HepG2 (cell line): ENCODE results near the gene OTOG. TPM values are rescaled to one million over a fixed set of nuclear protein-coding genes. Genes with fewer than 3 reads are reported as not detected.
A peak's percentile ranks its signal among the peaks of the same experiment; 100 is the strongest.

Experiments
- ATAC-seq: fragments of 200-7000 bp; cut with Tn5 transposase; 3 replicates; pipeline ENCODE4 v1.9.1; 2020; ENCODE audit warnings: mild to moderate bottlenecking, moderate library complexity
- BruUV-seq: library from RNA; stranded (reverse); fragments of 400-500 nt; replicated peaks from 2 replicates; lab custom pipeline; 2021; lab: Mats Ljungman, UMichigan
- CTCF ChIA-PET: fragments of 300-600 bp; formaldehyde crosslinking; extraction: SDS; loops from one replicate; lab custom pipeline; 2021; ENCODE audit warnings: low total read pairs, inconsistent platforms, low intra/inter-chr PET ratio; lab: Yijun Ruan, JAX
- POLR2A ChIA-PET: fragments of 350-600 bp; sonication (Branson Sonifier 250); formaldehyde crosslinking; loops from one replicate; lab custom pipeline; 2020; ENCODE audit warnings: antibody characterized with exemption, inconsistent platforms; lab: Yijun Ruan, JAX
- DNase-seq: peaks from one replicate; pipeline ENCODE4 v3.0.0-alpha.2; 2015; ENCODE audit warnings: low spot score
- FAIRE-seq: peaks from 3 replicates; lab custom pipeline; 2011; peaks lifted over from hg19 to GRCh38; lab: Jason Lieb, UNC
- H2AFZ ChIP-seq: one replicate; pipeline ENCODE4 v1.6.1; 2011; ENCODE audit warnings: low read length, inconsistent platforms
- H3K27ac ChIP-seq: fragments of 300-600 bp; 3 replicates; pipeline ENCODE4 v1.8.0; 2011; ENCODE audit warnings: mixed run types, mild to moderate bottlenecking, mixed read lengths, low read length, inconsistent platforms; ENCODE audit not compliant: insufficient read depth; ENCODE audit errors: extremely low read length
- H3K27me3 ChIP-seq, 2 experiments: fragments of 200-600 bp in 1 of 2; 2 replicates in 1 of 2; 3 replicates in 1 of 2; pipeline versions ENCODE4 v1.6.0 to v1.8.0; 2011; ENCODE audit warnings: low read length in 2 of 2, mild to moderate bottlenecking in 2 of 2, moderate library complexity in 2 of 2, inconsistent platforms in 1 of 2; ENCODE audit not compliant: insufficient read depth in 2 of 2, control insufficient read depth in 1 of 2
- H3K36me3 ChIP-seq, 2 experiments: fragments of 200-600 bp in 1 of 2; replicated peaks in 1 of 2; 2 replicates in 1 of 2; 3 replicates in 1 of 2; pipeline versions ENCODE4 v1.5.1 to v1.8.0; 2011; ENCODE audit warnings: low read length in 2 of 2, inconsistent platforms in 1 of 2; ENCODE audit not compliant: insufficient read depth in 2 of 2, control insufficient read depth in 1 of 2
- H3K4me1 ChIP-seq: 2 replicates; pipeline ENCODE4 v1.5.1; 2012; ENCODE audit warnings: low read length, inconsistent platforms; ENCODE audit not compliant: insufficient read depth
- H3K4me2 ChIP-seq: 2 replicates; pipeline ENCODE4 v1.6.0; 2011; ENCODE audit warnings: low read depth, low read length, inconsistent platforms
- H3K4me3 ChIP-seq, 3 experiments: fragments of 200-600 bp in 1 of 3; sonication (generic), shearing (Covaris generic) in 1 of 3; replicated peaks in 1 of 3; 2 replicates each; pipeline ENCODE4 v1.5.1; 2011 to 2016; ENCODE audit warnings: low read length in 3 of 3, inconsistent platforms in 2 of 3, low read depth in 2 of 3, mild to moderate bottlenecking in 2 of 3, control low read depth in 1 of 3, mixed read lengths in 1 of 3; ENCODE audit not compliant: insufficient read depth in 1 of 3
- H3K79me2 ChIP-seq: one replicate; pipeline ENCODE4 v1.6.1; 2011; ENCODE audit warnings: low read length, inconsistent platforms; ENCODE audit not compliant: insufficient read depth
- H3K9ac ChIP-seq: 2 replicates; pipeline ENCODE4 v1.6.0; 2011; ENCODE audit warnings: mild to moderate bottlenecking, low read depth, low read length, inconsistent platforms; ENCODE audit not compliant: insufficient read depth
- H3K9me3 ChIP-seq: 2 replicates; pipeline ENCODE4 v1.5.1; 2012; ENCODE audit warnings: mild to moderate bottlenecking, low read length
- H4K20me1 ChIP-seq: 2 replicates; pipeline ENCODE4 v1.6.0; 2011; ENCODE audit warnings: inconsistent platforms, mild to moderate bottlenecking, low read length, moderate library complexity; ENCODE audit not compliant: insufficient read depth
- KLF9 ChIP-seq: IDR thresholded peaks from 2 replicates; pipeline ENCODE4 v1.6.1; 2016; ENCODE audit warnings: low read depth
- MTA3 ChIP-seq: sonication (generic); formaldehyde crosslinking; IDR thresholded peaks from 2 replicates; pipeline ENCODE4 v1.4.0; 2020; ENCODE audit warnings: missing genetic modification reagents
- NONO ChIP-seq, 2 experiments: fragments of 450-650 bp in 1 of 2; sonication (generic) in 1 of 2; formaldehyde crosslinking in 1 of 2; IDR thresholded peaks in 1 of 2; conservative IDR thresholded peaks in 1 of 2; 2 replicates each; pipeline versions ENCODE4 v1.6.1 to v1.8.0; 2017 to 2022; ENCODE audit warnings: mild to moderate bottlenecking in 1 of 2, missing genetic modification reagents in 1 of 2, moderate library complexity in 1 of 2
- ZFY ChIP-seq: sonication (generic); formaldehyde crosslinking; IDR thresholded peaks from 2 replicates; pipeline ENCODE4 v1.4.0; 2020; ENCODE audit warnings: missing genetic modification reagents
- ZNF225 ChIP-seq: sonication (generic); formaldehyde crosslinking; IDR thresholded peaks from 2 replicates; pipeline ENCODE4 v1.4.0; 2020; ENCODE audit warnings: mild to moderate bottlenecking, missing genetic modification reagents
- ZSCAN25 ChIP-seq: sonication (generic); formaldehyde crosslinking; IDR thresholded peaks from 2 replicates; pipeline ENCODE4 v1.8.0; 2022; ENCODE audit warnings: mild to moderate bottlenecking, missing genetic modification reagents
- WGBS: methylation state at CpG from one replicate; pipeline ENCODE4 v1.1.6; 2017; ENCODE audit warnings: low lambda C conversion rate; 5-methylcytosine and 5-hydroxymethylcytosine counted together
- in situ Hi-C: cut with HindIII; loops from 2 replicates; pipeline ENCODE4 v1.10.0; 2017; ENCODE audit warnings: low pct_unique_long_range_greater_than_20kb; ENCODE audit not compliant: extremely low pct_ligation_motif_present
- intact Hi-C: fragments of 100-400 bp; cut with micrococcal nuclease; formaldehyde crosslinking; loops from one replicate; pipeline ENCODE4 v1.10.0; 2022; ENCODE audit not compliant: unreplicated experiment
- polyA plus RNA-seq, 8 experiments: library from polyadenylated mRNA; depleted of rRNA in 3 of 8; stranded (reverse) in 7 of 8; unstranded in 1 of 8; fragments of >200 nt; fragmentation: Illumina TruSeq in 4 of 8; extraction: Trizol in 4 of 8; gene quantifications; 2 replicates each; pipeline versions ENCODE4 v1.2.1 to v1.2.3, GENCODE V29; 2011 to 2016; ENCODE audit warnings: low read depth in 4 of 8, missing spikeins in 1 of 8, mixed read lengths in 1 of 8; ENCODE audit not compliant: insufficient read depth in 1 of 8
- total RNA-seq, 5 experiments: library from RNA; depleted of rRNA; stranded (reverse); fragments of >200 nt; fragmentation: Illumina TruSeq; extraction: Trizol; gene quantifications; 2 replicates each; pipeline ENCODE4 v1.2.3, GENCODE V29; 2016; ENCODE audit warnings: low read depth in 1 of 5
- TF ChIP-seq, protein P1 (sequence below): sonication (generic); formaldehyde crosslinking; IDR thresholded peaks from 2 replicates; pipeline ENCODE4 v1.4.0; 2020; ENCODE audit warnings: missing genetic modification reagents, borderline replicate concordance
- TF ChIP-seq, protein P2 (sequence below): sonication (generic); formaldehyde crosslinking; IDR thresholded peaks from 2 replicates; pipeline ENCODE4 v1.5.1; 2020; ENCODE audit warnings: mild to moderate bottlenecking, missing genetic modification reagents, moderate library complexity
- TF ChIP-seq, protein P3 (sequence below): sonication (generic); formaldehyde crosslinking; IDR thresholded peaks from 2 replicates; pipeline ENCODE4 v1.5.1; 2020; ENCODE audit warnings: missing genetic modification reagents, mild to moderate bottlenecking, borderline replicate concordance

Gene OTOG
- total and polyA plus RNA-seq, 2 of the 13 experiments (the other 11 are each of a cell fraction or from before 2014, with no cell fraction given): not detected

DNA sequence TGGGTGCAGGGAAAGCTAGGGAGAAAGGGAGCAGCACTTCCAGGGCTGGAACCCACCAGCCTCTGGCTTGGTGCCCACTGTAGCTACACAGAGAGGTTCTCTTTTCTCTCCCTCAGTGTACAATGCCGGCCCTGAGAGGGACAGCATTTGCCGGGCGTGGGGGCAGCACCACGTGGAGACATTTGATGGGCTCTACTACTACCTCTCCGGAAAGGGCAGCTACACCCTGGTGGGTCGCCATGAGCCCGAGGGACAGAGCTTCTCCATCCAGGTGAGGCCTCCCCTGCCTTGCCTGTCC lies 6.1 kb downstream of the OTOG start (continued):
- no peak for TF ChIP-seq NONO (IDR thresholded peaks at IDR 0.05)
- no peak for TF ChIP-seq NONO (CRISPR knock-in tag; conservative IDR thresholded peaks at IDR 0.05)
- no peak for TF ChIP-seq ZNF225 (CRISPR knock-in tag)
- no peak for TF ChIP-seq ZSCAN25 (CRISPR knock-in tag)
- TF ChIP-seq ZFY (CRISPR knock-in tag): no peak
- TF ChIP-seq, all 625 proteins: peak for 0

DNA sequence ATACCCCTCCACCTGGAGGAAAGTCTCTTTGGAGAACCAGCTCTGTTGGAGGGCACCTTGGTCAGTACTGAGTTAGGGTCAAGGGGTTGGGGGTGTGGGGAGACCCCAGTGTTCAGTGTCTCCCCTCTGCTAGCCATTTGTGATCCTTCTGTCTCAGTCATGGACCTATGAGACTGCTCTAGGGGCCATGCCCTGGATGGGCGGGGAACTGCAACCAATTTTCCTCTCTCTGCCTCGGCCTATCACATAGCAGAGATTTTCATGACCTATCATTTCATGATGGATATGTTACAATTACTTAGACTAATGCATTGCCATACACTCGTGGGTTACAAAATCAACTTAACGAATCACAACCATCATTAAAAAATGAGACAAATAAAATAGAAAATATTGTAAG lies 7.4 kb downstream of the OTOG start:
- no peaks in the 10 kb centered on the region for H3K4me1 ChIP-seq
- no peak overlapping the region for H3K9ac ChIP-seq
- H3K36me3 ChIP-seq: no peaks in the 10 kb centered on the region
- in situ Hi-C loops (no loop called here), intact Hi-C loops (no loop called here)
- no peaks in the 10 kb centered on the region for H3K9me3 ChIP-seq
- ChIA-PET POLR2A (no interaction called here), CTCF (no interaction called here)
- FAIRE-seq (no peak), DNase-seq (no peak), ATAC-seq (peak; percentile 47; the same call in 2 of the 3 replicates)
- BruUV-seq: no TSS peak
- no peak overlapping the region for H3K4me2 ChIP-seq
- no peaks in the 10 kb centered on the region for H3K79me2 ChIP-seq
- H4K20me1 ChIP-seq: no peaks in the 10 kb centered on the region
- TF ChIP-seq KLF9 (no peak), MTA3 (no peak)
- TF ChIP-seq, protein P1, sequence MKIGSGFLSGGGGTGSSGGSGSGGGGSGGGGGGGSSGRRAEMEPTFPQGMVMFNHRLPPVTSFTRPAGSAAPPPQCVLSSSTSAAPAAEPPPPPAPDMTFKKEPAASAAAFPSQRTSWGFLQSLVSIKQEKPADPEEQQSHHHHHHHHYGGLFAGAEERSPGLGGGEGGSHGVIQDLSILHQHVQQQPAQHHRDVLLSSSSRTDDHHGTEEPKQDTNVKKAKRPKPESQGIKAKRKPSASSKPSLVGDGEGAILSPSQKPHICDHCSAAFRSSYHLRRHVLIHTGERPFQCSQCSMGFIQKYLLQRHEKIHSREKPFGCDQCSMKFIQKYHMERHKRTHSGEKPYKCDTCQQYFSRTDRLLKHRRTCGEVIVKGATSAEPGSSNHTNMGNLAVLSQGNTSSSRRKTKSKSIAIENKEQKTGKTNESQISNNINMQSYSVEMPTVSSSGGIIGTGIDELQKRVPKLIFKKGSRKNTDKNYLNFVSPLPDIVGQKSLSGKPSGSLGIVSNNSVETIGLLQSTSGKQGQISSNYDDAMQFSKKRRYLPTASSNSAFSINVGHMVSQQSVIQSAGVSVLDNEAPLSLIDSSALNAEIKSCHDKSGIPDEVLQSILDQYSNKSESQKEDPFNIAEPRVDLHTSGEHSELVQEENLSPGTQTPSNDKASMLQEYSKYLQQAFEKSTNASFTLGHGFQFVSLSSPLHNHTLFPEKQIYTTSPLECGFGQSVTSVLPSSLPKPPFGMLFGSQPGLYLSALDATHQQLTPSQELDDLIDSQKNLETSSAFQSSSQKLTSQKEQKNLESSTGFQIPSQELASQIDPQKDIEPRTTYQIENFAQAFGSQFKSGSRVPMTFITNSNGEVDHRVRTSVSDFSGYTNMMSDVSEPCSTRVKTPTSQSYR (CRISPR knock-in tag): no peak
- TF ChIP-seq, protein P2, sequence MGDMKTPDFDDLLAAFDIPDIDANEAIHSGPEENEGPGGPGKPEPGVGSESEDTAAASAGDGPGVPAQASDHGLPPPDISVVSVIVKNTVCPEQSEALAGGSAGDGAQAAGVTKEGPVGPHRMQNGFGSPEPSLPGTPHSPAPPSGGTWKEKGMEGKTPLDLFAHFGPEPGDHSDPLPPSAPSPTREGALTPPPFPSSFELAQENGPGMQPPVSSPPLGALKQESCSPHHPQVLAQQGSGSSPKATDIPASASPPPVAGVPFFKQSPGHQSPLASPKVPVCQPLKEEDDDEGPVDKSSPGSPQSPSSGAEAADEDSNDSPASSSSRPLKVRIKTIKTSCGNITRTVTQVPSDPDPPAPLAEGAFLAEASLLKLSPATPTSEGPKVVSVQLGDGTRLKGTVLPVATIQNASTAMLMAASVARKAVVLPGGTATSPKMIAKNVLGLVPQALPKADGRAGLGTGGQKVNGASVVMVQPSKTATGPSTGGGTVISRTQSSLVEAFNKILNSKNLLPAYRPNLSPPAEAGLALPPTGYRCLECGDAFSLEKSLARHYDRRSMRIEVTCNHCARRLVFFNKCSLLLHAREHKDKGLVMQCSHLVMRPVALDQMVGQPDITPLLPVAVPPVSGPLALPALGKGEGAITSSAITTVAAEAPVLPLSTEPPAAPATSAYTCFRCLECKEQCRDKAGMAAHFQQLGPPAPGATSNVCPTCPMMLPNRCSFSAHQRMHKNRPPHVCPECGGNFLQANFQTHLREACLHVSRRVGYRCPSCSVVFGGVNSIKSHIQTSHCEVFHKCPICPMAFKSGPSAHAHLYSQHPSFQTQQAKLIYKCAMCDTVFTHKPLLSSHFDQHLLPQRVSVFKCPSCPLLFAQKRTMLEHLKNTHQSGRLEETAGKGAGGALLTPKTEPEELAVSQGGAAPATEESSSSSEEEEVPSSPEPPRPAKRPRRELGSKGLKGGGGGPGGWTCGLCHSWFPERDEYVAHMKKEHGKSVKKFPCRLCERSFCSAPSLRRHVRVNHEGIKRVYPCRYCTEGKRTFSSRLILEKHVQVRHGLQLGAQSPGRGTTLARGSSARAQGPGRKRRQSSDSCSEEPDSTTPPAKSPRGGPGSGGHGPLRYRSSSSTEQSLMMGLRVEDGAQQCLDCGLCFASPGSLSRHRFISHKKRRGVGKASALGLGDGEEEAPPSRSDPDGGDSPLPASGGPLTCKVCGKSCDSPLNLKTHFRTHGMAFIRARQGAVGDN (CRISPR knock-in tag): no peak
- TF ChIP-seq, protein P3, sequence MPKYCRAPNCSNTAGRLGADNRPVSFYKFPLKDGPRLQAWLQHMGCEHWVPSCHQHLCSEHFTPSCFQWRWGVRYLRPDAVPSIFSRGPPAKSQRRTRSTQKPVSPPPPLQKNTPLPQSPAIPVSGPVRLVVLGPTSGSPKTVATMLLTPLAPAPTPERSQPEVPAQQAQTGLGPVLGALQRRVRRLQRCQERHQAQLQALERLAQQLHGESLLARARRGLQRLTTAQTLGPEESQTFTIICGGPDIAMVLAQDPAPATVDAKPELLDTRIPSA (CRISPR knock-in tag): no peak
- no peak overlapping the region for H3K4me3 ChIP-seq
- 29% methylated on average over 4 of the region's 4 CpGs for WGBS
- no peak overlapping the region for H2AFZ ChIP-seq
- peaks cover 3 to 12% of the 10 kb centered on the region in 2 experiments; a peak in 3 of 5 replicates for H3K27me3 ChIP-seq
- no peak overlapping the region for H3K27ac ChIP-seq
